ENCODE measurements around the gene HMOX1.

The HMOX1 gene

DNA sequence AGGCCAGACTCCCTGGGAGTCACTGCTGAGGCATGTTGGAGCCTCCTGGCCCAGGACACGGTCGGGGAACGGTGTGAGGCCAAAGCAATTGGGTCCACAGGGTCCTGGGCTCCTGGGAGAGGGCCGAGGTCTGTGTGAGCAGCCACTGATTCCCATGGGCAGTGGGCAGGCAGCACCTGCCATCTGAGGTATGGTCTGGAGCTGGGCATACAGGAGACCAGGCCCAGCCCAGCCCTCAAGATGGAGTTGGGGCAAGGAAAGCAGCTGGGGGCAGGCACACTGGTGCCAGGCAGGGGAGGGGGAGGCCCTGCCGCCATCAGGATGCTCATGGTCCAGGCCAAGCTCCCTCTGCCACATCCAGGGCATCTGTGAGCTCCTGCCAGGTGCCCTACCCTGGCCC lies 32.2 kb upstream of the HMOX1 start:
- no peak overlapping the region for H3K27ac ChIP-seq
- DNase-seq, result no peak
- TF ChIP-seq, protein P1, sequence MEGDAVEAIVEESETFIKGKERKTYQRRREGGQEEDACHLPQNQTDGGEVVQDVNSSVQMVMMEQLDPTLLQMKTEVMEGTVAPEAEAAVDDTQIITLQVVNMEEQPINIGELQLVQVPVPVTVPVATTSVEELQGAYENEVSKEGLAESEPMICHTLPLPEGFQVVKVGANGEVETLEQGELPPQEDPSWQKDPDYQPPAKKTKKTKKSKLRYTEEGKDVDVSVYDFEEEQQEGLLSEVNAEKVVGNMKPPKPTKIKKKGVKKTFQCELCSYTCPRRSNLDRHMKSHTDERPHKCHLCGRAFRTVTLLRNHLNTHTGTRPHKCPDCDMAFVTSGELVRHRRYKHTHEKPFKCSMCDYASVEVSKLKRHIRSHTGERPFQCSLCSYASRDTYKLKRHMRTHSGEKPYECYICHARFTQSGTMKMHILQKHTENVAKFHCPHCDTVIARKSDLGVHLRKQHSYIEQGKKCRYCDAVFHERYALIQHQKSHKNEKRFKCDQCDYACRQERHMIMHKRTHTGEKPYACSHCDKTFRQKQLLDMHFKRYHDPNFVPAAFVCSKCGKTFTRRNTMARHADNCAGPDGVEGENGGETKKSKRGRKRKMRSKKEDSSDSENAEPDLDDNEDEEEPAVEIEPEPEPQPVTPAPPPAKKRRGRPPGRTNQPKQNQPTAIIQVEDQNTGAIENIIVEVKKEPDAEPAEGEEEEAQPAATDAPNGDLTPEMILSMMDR (IDR thresholded peaks at IDR 0.05; ENCODE audit: low read depth, low read length, missing control alignments), result no peak
- H3K36me3 ChIP-seq (replicated peaks), result peaks cover 2% of the 10 kb centered on the region
- no peaks in the 10 kb centered on the region for H3K27me3 ChIP-seq (replicated peaks)
- in situ Hi-C loops (cut with HindIII; ENCODE audit: low pct_ligation_motif_present, low sequenced_read_pairs), result no loop called here
- no peak overlapping the region for H3K4me3 ChIP-seq (ENCODE audit: low read depth, low read length)

DNA sequence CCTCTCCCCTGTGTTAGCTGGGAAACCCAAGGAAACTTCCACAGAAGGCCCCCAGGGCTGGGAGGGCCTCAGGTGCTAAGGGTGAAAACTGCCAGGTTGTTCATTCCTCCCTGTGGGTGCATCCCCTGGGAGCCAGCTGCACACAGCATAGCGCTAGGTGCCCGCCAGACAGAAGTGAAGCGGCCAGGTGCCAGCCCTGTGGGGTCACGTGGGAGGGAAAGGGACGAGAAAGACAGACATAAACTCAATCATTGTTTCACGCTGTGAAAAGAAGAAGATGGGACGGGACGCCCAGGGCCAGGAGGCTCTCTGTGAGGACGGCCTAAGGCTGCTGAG lies 31.6 kb upstream of the HMOX1 start:
- DNase-seq, result no peak
- H3K27ac ChIP-seq, result no peak overlapping the region
- no peaks in the 10 kb centered on the region for H3K27me3 ChIP-seq (replicated peaks)
- TF ChIP-seq, protein P1 (IDR thresholded peaks at IDR 0.05; ENCODE audit: low read depth, low read length, missing control alignments), result no peak
- in situ Hi-C loops (cut with HindIII; ENCODE audit: low pct_ligation_motif_present, low sequenced_read_pairs), result no loop called here
- no peaks in the 10 kb centered on the region for H3K36me3 ChIP-seq (replicated peaks)
- no peak overlapping the region for H3K4me3 ChIP-seq (ENCODE audit: low read depth, low read length)

DNA sequence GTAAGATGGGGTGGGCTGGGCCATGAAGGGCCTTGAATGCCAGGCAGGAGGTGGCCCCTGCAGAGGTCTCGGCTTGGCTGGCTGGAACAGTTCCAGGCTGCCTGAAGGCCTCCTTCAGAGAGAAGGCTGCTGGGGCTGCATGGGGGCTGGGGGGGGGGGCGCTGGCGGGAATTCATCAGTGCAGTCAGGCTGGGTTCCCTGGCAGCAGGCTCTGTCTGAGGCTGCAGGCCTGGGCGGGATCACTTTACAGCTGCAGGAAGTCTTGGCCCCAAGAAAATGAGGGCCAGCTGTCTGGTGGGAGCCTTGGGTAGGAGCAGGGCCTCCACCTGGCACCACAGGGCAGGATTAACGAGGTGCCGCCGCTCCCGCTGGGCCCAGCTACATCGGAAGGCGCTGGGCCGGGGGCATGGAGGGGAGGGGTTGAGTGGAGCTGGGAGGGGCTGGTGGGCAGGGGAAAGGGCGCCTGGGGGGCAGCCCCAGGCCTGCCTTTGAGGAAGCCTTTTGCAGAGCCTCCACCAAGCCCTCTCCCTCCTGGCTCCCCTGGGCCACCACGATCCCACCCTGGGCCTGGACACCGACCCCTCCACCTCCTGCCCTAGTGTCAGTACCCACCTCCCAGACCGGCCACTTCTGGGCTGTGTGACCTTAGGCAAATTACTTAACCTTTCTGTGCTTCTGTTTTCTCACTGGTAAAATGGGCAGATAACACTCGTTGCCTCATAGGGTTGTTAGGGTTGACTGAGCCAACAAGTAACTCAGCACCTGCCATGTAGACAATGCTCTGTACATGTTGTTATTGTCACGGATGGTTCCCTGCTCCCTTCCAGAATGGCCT lies 31.0 kb upstream of the HMOX1 start:
- H3K27me3 ChIP-seq (replicated peaks), result no peaks in the 10 kb centered on the region
- TF ChIP-seq, protein P1 (IDR thresholded peaks at IDR 0.05; ENCODE audit: low read depth, low read length, missing control alignments), result no peak
- H3K36me3 ChIP-seq (replicated peaks), result no peaks in the 10 kb centered on the region
- in situ Hi-C loops (cut with HindIII; ENCODE audit: low pct_ligation_motif_present, low sequenced_read_pairs), result no loop called here
- no peak overlapping the region for H3K4me3 ChIP-seq (ENCODE audit: low read depth, low read length)
- H3K27ac ChIP-seq, result no peak overlapping the region
- no peak for DNase-seq

DNA sequence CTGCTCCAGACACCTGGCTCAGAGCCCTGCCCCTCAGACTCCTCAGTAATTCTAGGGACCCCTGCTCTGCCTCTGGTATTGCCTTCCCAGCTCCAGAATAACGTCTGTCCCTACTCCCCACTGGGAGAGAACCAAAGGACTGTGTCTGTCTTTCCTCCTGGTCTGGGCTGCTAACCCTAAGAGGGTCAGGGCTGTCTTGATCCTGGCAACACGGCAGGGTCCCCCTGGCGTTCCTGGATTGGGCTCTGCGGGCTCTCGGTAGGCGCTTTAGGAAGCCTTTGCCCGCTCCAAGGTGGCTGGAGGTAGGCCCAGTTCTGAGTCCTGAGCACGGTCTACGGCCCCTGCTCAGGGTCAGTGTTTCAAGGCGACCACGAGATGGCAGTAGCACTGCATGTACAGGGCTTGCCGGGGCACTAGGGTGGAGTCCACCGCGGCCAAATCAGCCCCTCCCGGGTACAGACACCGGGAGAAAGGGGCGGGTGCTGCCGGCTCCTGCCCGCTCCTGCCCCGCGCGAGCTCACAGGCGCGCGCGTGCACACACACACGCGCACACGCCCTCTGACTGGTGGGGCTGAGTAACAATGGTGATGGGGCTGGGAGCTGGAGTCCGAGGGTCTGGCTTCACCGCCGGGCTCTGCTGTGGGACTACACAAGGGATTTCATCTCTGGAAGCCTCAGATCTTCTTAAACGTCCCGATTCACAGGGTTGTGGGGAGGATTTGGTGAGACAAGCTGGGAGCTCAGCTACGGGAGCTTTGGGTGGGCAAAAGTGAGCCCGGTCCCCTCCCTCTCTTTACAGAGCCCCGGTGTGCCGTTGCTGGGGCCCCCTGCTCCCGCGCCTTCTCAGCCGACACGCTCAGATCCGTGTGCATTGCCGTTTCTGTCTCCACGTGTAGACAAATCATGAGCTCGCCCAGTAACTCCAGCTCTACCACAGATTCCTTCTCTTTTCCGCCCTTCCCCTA lies 30.1 kb upstream of the HMOX1 start:
- TF ChIP-seq, protein P1 (IDR thresholded peaks at IDR 0.05; ENCODE audit: low read depth, low read length, missing control alignments), result peak; percentile 88
- no peak overlapping the region for H3K27ac ChIP-seq
- in situ Hi-C loops (cut with HindIII; ENCODE audit: low pct_ligation_motif_present, low sequenced_read_pairs), result no loop called here
- no peaks in the 10 kb centered on the region for H3K36me3 ChIP-seq (replicated peaks)
- no peaks in the 10 kb centered on the region for H3K27me3 ChIP-seq (replicated peaks)
- DNase-seq, result peak; percentile 78
- peak overlapping the region; percentile 65 for H3K4me3 ChIP-seq (ENCODE audit: low read depth, low read length)

DNA sequence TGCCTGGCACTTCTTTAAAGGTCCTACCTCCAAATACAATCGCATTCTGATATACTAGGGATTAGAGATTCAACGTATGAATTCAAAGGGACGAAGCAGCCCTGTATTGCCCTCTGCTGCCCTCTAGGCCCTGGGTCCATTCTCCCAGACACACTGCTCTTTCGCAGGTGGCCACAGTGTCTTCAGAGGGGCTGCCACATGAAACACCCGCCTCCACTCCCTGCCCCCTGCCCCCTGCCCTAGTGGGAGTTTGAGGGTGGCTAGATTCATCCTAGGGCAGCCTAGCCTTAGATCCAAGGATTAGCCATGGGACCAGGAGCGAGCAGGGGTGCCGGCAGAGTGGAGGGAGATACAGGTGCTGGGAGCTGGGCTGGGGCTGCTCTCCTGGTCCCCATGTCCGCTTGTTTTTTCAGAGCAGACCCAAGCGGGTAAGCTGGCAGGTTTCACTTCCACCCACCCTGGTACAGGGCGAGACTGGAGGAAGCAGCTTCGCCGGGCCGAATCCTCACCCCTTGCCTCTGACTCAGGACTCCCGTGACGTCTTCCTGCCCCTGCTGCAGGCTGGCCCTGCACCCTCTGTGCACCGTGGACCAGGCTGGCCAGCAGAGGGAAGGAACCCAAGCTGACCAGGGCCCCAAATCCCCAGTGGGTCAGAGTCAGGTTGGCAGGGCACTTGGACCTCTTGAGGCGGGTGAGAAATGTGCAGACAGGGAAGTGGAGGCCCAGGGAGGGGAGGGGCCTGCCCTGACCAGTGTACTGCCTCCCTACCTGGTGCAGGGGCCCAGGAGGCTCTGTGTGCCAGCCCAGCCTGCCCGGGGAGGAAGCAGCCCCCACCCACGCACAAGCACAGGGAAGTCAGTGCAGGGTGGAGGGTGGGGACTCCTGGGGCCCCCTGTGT lies 28.4 kb upstream of the HMOX1 start:
- in situ Hi-C loops (cut with HindIII; ENCODE audit: low pct_ligation_motif_present, low sequenced_read_pairs), result no loop called here
- H3K27me3 ChIP-seq (replicated peaks), result no peaks in the 10 kb centered on the region
- no peaks in the 10 kb centered on the region for H3K36me3 ChIP-seq (replicated peaks)
- no peak overlapping the region for H3K27ac ChIP-seq
- no peak overlapping the region for H3K4me3 ChIP-seq (ENCODE audit: low read depth, low read length)
- DNase-seq, result no peak
- TF ChIP-seq, protein P1 (IDR thresholded peaks at IDR 0.05; ENCODE audit: low read depth, low read length, missing control alignments), result peak; percentile 40

Measured in brain microvascular endothelial cell (primary cell).